SU-DHL-6 (cell line): Measurements from ENCODE around the gene CPVL.

ENCODE experiments used
- H2AFZ ChIP-seq: fragments of 200-600 bp; sonication (generic); 2 replicates; pipeline ENCODE4 v1.6.1; 2014; ENCODE audit warnings: low read depth, mild to moderate bottlenecking, moderate library complexity, mixed read lengths, antibody characterized with exemption, low read length; ENCODE audit not compliant: severe bottlenecking
- H3F3A ChIP-seq: fragments of 200-600 bp; shearing (Covaris generic); 2 replicates; pipeline ENCODE4 v1.6.0; 2016; ENCODE audit warnings: antibody characterized with exemption, mild to moderate bottlenecking; ENCODE audit not compliant: insufficient read depth
- H3K27ac ChIP-seq: fragments of 200-600 bp; sonication (generic); 2 replicates; pipeline ENCODE4 v1.5.1; 2016; ENCODE audit warnings: low read depth, mild to moderate bottlenecking, low read length, moderate library complexity, mixed read lengths
- H3K27me3 ChIP-seq: fragments of 200-600 bp; sonication (generic), shearing (Covaris generic); 2 replicates; pipeline ENCODE4 v1.6.0; 2014; ENCODE audit warnings: mild to moderate bottlenecking, low read length
- H3K36me3 ChIP-seq: fragments of 200-600 bp; sonication (generic); 2 replicates; pipeline ENCODE4 v1.6.1; 2014; ENCODE audit warnings: mild to moderate bottlenecking, low read length, mixed read lengths
- H3K4me2 ChIP-seq: fragments of 300-600, 200-600 bp; shearing (Covaris generic), sonication (generic); 2 replicates; pipeline ENCODE4 v1.6.0; 2014; ENCODE audit warnings: low read length, low read depth, mild to moderate bottlenecking; ENCODE audit not compliant: poor library complexity, severe bottlenecking
- H3K4me3 ChIP-seq: fragments of 200-600 bp; sonication (generic); 2 replicates; pipeline ENCODE4 v1.5.1; 2014; ENCODE audit warnings: antibody characterized with exemption, low read length, mild to moderate bottlenecking, mixed read lengths; ENCODE audit not compliant: insufficient read depth, poor library complexity, severe bottlenecking
- H3K79me2 ChIP-seq: fragments of 200-600 bp; sonication (generic); 2 replicates; pipeline ENCODE4 v1.6.1; 2014; ENCODE audit warnings: mild to moderate bottlenecking, low read length, moderate library complexity; ENCODE audit not compliant: insufficient read depth
- H3K9ac ChIP-seq: fragments of 200-600 bp; sonication (generic); 2 replicates; pipeline ENCODE4 v1.7.0; 2014; ENCODE audit warnings: mild to moderate bottlenecking, low read length
- H3K9me2 ChIP-seq: fragments of 200-600 bp; sonication (generic); replicated peaks from 2 replicates; pipeline ENCODE4 v1.6.1; 2014; ENCODE audit warnings: low read length; ENCODE audit not compliant: insufficient read depth
- H3K9me3 ChIP-seq: fragments of 200-600 bp; sonication (generic); 2 replicates; pipeline ENCODE4 v1.6.1; 2014; ENCODE audit warnings: low read length, mixed read lengths; ENCODE audit not compliant: insufficient read depth
- H4K20me1 ChIP-seq: fragments of 200-600 bp; sonication (generic); 2 replicates; pipeline ENCODE4 v1.6.1; 2014; ENCODE audit warnings: low read depth, mild to moderate bottlenecking, antibody characterized with exemption, low read length, moderate library complexity, mixed read lengths
- CTCF ChIP-seq: fragments of 200-600 bp; sonication (generic); IDR thresholded peaks from one replicate; pipeline ENCODE4 v1.5.1; 2017; ENCODE audit warnings: antibody characterized with exemption, mild to moderate bottlenecking, low read length, moderate library complexity; ENCODE audit not compliant: insufficient read depth, poor library complexity, severe bottlenecking
- EZH2phosphoT487 ChIP-seq: fragments of 200-600 bp; sonication (generic), shearing (Covaris generic); conservative IDR thresholded peaks from 2 replicates; pipeline ENCODE4 v1.6.1; 2018; ENCODE audit warnings: mild to moderate bottlenecking, antibody characterized with exemption, low read length, moderate library complexity, mixed read lengths

The CPVL gene

GRCh38 chr7:29109358-29109757 is 37.0 kb downstream of the CPVL start:
- Histone ChIP-seq H3K9ac (no peak overlapping the region), H3K27ac (no peak overlapping the region), H3K4me2 (no peak overlapping the region), H3K79me2 (no peaks in the 10 kb centered on the region), H3K9me2 (no peaks in the 10 kb centered on the region), H3K27me3 (no peaks in the 10 kb centered on the region), H3F3A (no peaks in the 10 kb centered on the region), H3K9me3 (no peaks in the 10 kb centered on the region), H3K36me3 (no peaks in the 10 kb centered on the region), H4K20me1 (no peaks in the 10 kb centered on the region), H2AFZ (no peak overlapping the region), H3K4me3 (no peak overlapping the region)
- TF ChIP-seq EZH2phosphoT487 (no peak), CTCF (no peak)

- Histone ChIP-seq H3F3A (no peaks in the 10 kb centered on the region), H3K9me2 (no peaks in the 10 kb centered on the region)
- TF ChIP-seq CTCF (no peak), EZH2phosphoT487 (no peak)
These were observed 39.3 kb downstream of the CPVL start for GRCh38 chr7:29107056-29107455.

GRCh38 chr7:29106669-29106988 is 39.7 kb downstream of the CPVL start:
- Histone ChIP-seq H2AFZ (no peak overlapping the region), H3F3A (no peaks in the 10 kb centered on the region), H3K9me2 (no peaks in the 10 kb centered on the region), H3K4me2 (no peak overlapping the region), H3K9me3 (no peaks in the 10 kb centered on the region), H3K4me3 (no peak overlapping the region), H3K27me3 (no peaks in the 10 kb centered on the region), H3K36me3 (no peaks in the 10 kb centered on the region), H3K27ac (no peak overlapping the region), H4K20me1 (no peaks in the 10 kb centered on the region), H3K9ac (no peak overlapping the region), H3K79me2 (no peaks in the 10 kb centered on the region)
- no peak for TF ChIP-seq EZH2phosphoT487
- TF ChIP-seq CTCF, result no peak

More at GRCh38 chr7:29107056-29107455, 39.3 kb downstream of the CPVL start:
- H3K36me3 ChIP-seq, result no peaks in the 10 kb centered on the region
- no peak overlapping the region for H3K4me2 ChIP-seq
- H3K9me3 ChIP-seq, result no peaks in the 10 kb centered on the region
- H3K27me3 ChIP-seq, result no peaks in the 10 kb centered on the region
- no peak overlapping the region for H3K27ac ChIP-seq
- H3K79me2 ChIP-seq, result no peaks in the 10 kb centered on the region
- no peak overlapping the region for H3K9ac ChIP-seq
- H3K4me3 ChIP-seq, result no peak overlapping the region
- no peak overlapping the region for H2AFZ ChIP-seq
- H4K20me1 ChIP-seq, result no peaks in the 10 kb centered on the region
